Fibroblast of skin of right quadriceps (primary cell): ENCODE results near the gene IGFBP1.

Experiments
- DNase-seq: peaks from one replicate; pipeline ENCODE4 v3.0.0-alpha.2; 2013

Gene IGFBP1

GRCh38 chr7:45881280-45881758 is 7.0 kb upstream of the IGFBP1 start:
- DNase-seq = no peak

GRCh38 chr7:45881759-45882464 is 6.4 kb upstream of the IGFBP1 start:
- DNase-seq = peak; percentile 40

GRCh38 chr7:45882465-45882810 is 5.8 kb upstream of the IGFBP1 start:
- DNase-seq = no peak

GRCh38 chr7:45884136-45884535 is 4.2 kb upstream of the IGFBP1 start:
- no peak for DNase-seq

- no peak for DNase-seq
Observed at GRCh38 chr7:45885264-45885882, 2.9 kb upstream of the IGFBP1 start.

GRCh38 chr7:45886931-45887667 is 1.2 kb upstream of the IGFBP1 start:
- DNase-seq = no peak

GRCh38 chr7:45888993-45889366 is 692 bp downstream of the IGFBP1 start:
- no peak for DNase-seq

- no peak for DNase-seq
Observed at GRCh38 chr7:45889367-45890067, 1.2 kb downstream of the IGFBP1 start.

GRCh38 chr7:45890125-45890901 is 2.0 kb downstream of the IGFBP1 start:
- DNase-seq = no peak

- peak; percentile 63 for DNase-seq
Observed at GRCh38 chr7:45890902-45891461, 2.7 kb downstream of the IGFBP1 start.

- no peak for DNase-seq
Observed at GRCh38 chr7:45891462-45892402, 3.4 kb downstream of the IGFBP1 start.

GRCh38 chr7:45892407-45893035 is 4.2 kb downstream of the IGFBP1 start:
- DNase-seq = no peak

- no peak for DNase-seq
Observed at GRCh38 chr7:45893374-45893995, 5.2 kb downstream of the IGFBP1 start.

- DNase-seq = no peak
Observed at GRCh38 chr7:45893996-45894664, 5.8 kb downstream of the IGFBP1 start.

GRCh38 chr7:45894665-45895062 is 6.4 kb downstream of the IGFBP1 start:
- DNase-seq = no peak

- peak; percentile 87 for DNase-seq
Observed at GRCh38 chr7:45897042-45897690, 8.9 kb downstream of the IGFBP1 start.

GRCh38 chr7:45898222-45898621 is 9.9 kb downstream of the IGFBP1 start:
- DNase-seq = peak; percentile 75

- DNase-seq = no peak
Observed at GRCh38 chr7:45901566-45901965, 13.3 kb downstream of the IGFBP1 start.

GRCh38 chr7:45902820-45903219 is 14.5 kb downstream of the IGFBP1 start:
- no peak for DNase-seq
